ENCODE data around the gene SIT1.

DNA sequence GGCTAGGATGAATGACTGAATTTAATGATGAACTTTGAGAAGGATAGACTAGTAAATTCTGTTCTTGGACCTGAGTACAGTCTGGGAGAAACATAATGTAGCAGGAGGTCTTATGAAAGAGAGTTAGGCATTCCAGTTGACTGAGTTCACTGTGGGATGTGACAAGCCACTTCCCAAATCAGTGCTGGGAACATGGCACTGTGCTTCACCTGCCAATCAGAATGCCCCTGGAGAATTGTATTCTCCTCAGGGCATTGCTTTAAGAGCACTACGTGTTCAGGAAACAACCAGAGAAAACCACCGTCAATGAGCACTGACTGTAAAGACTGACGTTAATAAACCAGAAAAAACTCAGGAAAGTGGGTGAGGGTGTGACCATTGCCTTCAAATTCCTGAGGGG, 8.6 kb upstream of the SIT1 start:
- TF ChIP-seq ZNF70 (CRISPR knock-in tag; IDR thresholded peaks at IDR 0.05), result no peak
- TF ChIP-seq, protein P1, sequence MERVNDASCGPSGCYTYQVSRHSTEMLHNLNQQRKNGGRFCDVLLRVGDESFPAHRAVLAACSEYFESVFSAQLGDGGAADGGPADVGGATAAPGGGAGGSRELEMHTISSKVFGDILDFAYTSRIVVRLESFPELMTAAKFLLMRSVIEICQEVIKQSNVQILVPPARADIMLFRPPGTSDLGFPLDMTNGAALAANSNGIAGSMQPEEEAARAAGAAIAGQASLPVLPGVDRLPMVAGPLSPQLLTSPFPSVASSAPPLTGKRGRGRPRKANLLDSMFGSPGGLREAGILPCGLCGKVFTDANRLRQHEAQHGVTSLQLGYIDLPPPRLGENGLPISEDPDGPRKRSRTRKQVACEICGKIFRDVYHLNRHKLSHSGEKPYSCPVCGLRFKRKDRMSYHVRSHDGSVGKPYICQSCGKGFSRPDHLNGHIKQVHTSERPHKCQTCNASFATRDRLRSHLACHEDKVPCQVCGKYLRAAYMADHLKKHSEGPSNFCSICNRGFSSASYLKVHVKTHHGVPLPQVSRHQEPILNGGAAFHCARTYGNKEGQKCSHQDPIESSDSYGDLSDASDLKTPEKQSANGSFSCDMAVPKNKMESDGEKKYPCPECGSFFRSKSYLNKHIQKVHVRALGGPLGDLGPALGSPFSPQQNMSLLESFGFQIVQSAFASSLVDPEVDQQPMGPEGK (CRISPR knock-in tag; IDR thresholded peaks at IDR 0.05; ENCODE audit: borderline replicate concordance), result no peak
- no peak for TF ChIP-seq ZFP3 (CRISPR knock-in tag; IDR thresholded peaks at IDR 0.05)
- TF ChIP-seq ZNF8 (CRISPR knock-in tag; IDR thresholded peaks at IDR 0.05), result no peak
